HG03439 (cell line): ENCODE measurements around the gene ZNF526.
A peak's percentile ranks its signal among the peaks of the same experiment; 100 is the strongest.
"Not testable (repeated sequence)": the region's sequence is repeated elsewhere in the genome, so short reads cannot be mapped to it uniquely, and the experiment has no call there.

Source experiments
- ATAC-seq: cut with Tn5 transposase; IDR thresholded peaks from one replicate; pipeline ENCODE4 v1.9.1; 2021; ENCODE audit warnings: mild to moderate bottlenecking, moderate library complexity; ENCODE audit not compliant: unreplicated experiment

The ZNF526 gene

DNA sequence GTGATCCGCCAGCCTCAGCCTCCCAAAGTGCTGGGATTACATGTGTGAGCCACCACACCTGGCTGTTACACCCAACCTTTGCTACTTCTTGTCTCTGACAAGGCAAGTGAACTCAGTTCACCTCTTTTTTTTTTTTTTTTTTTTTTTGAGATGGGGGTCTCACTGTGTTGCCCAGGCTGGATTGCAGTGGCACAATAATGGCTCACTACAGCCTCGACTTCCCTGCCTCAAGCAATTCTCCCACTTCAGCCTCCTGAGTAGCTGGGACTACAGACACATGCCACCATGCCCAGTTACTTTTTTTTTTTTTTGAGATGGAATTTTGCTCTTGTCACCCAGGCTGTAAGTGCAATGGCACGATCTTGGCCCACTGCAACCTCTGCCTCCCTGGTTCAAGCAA, 37.7 kb downstream of the ZNF526 start:
- ATAC-seq, result not testable (repeated sequence)

DNA sequence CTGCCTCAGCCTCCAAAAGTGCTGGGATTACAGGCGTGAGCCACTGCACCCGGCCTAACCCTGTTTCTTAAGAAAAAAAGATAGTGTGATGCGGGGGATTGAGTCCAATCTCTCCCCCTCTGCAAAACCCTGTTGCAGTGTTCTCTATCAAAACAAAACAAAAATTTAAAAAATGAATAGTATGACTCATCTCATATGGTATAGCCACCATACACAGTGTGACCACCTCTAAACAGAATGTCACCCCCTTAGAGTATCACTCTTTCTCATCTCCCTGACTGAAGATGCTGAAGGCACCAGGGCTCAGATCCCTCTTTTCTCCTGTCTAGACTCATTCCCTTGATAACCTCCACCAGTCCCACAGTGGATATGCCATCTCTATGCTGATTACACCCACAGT, 41.7 kb downstream of the ZNF526 start:
- ATAC-seq, result no peak

DNA sequence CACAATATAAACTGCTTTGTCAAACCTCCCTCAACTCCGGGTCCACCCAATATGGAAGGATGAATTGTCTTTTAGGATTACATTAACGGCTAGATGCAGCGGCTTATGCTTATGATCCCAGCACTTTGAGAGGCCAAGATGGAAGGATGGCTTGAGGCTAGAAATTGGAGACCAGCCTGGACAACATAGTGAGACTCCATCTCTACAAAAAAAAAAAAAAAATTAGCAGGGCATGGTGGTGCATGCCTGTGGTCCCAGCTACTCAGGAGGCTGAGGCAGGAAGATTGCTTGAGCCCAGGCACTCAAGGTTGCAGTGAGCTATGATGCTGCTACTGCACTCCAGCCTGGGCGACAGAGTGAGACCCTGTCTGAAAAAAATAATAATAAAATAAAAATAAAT, 46.0 kb downstream of the ZNF526 start:
- not testable (repeated sequence) for ATAC-seq

DNA sequence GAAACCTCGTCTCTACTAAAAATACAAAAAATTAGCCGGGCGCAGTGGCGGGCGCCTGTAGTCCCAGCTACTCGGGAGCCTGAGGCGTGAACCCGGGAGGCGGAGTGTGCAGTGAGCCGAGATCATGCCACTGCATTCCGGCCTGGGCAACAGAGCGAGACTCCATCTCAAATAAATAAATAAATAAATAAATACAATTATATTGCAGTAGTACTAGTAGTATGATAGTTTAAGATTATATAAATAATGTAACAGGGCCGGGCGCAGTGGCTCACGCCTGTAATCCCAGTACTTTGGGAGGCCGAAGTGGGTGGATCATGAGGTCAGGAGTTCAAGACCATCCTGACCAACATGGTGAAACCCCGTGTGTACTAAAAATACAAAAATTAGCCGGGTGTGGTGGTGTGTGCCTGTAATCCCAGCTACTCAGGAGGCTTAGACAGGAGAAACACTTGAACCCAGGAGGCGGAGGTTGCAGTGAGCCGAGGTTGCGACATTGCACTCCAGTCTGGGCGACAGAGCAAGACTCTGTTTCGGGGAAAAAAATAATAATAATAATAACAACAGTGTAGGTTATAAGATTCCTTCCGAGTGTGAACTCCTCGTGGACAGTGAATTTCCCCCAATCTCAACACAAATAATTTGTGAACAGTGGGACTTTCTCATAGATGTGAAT, 47.0 kb downstream of the ZNF526 start:
- ATAC-seq, result not testable (repeated sequence)

GRCh38 chr19:42267644-42268141, 47.6 kb downstream of the ZNF526 start:
- ATAC-seq, result no peak

DNA sequence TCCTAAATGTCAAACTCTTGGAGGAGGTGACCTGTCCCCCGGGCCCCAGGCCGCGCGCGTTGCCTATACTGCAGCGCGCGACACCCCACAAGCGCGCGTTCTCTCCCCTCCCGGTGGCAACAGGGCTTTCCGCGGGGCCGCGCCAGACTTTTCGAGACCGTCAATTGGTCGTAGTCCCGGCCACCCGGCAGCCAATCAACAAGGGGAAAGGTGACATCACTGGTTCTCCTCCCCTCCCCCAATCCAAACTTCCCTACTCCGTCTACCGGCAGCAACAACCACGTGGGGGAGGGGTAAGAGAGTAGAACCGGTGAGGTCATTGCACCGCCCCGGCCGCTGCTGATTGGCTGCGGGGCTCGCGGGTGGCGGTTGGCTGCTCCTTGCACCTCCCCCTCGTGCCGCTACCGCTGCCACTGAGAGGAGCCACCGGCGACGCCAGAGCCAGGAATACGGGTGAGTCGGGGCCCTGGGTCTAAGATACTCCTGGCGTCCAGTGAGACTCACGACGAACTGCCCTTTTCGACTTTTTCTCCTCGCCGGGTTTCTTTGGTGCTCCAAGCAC, 48.1 kb downstream of the ZNF526 start:
- ATAC-seq, result peak; percentile 58

DNA sequence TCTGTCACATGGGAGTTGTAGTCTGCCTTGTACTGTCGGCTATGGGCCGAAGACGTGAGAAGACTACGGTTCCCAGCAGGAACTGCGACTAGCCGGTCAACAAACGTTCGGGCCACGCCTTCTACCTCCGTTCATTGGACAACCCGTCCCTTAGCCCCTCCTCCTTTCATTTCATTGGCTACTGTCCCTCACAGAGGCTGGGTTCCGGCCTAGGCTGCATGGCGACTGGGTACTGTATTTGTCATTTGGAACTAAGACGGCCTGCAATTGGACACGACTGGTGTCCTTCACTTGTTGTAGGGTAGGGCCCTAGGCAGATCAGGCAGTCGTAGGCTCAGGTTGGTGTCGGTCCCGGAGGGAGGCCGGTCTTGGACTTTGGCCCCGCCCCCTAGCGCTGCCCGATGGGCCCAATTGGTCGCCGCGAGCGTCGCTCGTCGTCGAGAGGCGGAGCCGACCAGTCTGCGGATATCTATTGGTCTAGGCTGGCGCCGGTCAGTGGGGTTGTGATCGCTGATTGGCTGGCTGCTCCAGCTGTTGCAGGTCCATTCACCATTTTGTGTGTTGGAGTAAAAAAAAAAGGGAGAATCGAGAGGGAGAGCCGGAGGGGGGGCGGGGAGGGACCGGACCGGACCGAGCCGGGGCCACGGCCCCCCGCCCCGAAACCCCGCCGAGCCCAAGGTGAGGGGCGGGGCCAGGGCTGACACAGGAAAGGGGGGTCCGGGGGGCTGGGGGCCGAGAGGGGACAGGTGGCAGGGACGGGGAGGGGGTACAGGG, 48.8 kb downstream of the ZNF526 start, which contains the start of gene CIC:
TSS of gene CIC (plus strand) at position 549 of the 774 bp plus-strand sequence. CDS start 2,532 bp downstream, outside the sequence.
- ATAC-seq, result peak; percentile 76

DNA sequence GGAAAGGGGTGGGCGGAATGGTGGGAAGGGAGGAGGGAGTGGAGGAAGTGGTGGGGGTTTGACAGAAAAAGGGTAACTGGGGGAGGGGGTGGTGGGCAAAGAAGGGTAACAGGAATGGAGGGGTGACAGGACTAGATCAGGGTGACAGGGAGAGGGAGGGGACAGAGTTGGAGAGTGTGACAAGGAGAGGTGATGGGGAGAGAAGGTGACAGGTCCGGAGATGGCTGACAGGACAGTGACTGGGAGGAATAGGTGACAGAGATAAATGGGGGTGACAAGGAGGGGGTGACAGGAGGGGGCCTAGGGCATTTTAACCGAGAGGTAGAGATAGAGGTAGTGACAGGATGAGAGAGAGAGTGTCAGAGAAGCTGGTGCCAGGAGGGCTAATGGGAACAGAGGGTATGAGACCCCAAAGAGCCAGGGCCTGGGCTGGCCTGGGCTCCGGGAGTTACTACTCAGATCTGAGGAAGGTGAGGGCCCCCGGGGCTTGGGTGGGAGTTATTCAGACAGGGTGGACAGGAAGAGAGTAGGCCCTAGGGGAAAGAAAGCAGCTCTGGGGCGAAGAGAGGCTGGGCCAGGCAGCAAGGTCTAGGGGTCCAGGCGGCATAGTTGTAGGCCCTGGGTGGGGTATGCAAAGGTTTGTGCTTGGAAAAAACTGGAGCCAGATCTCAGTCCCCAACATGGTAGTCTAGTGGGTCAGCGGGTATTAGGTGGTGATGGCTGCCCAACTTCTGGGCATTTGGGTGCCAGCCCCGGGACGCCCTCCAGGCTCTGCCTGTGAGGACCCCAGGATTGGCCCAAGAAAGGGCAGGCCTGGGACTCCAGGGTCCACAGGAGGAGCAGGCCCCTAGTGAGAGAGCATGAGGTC, 49.6 kb downstream of the ZNF526 start:
- no peak for ATAC-seq

DNA sequence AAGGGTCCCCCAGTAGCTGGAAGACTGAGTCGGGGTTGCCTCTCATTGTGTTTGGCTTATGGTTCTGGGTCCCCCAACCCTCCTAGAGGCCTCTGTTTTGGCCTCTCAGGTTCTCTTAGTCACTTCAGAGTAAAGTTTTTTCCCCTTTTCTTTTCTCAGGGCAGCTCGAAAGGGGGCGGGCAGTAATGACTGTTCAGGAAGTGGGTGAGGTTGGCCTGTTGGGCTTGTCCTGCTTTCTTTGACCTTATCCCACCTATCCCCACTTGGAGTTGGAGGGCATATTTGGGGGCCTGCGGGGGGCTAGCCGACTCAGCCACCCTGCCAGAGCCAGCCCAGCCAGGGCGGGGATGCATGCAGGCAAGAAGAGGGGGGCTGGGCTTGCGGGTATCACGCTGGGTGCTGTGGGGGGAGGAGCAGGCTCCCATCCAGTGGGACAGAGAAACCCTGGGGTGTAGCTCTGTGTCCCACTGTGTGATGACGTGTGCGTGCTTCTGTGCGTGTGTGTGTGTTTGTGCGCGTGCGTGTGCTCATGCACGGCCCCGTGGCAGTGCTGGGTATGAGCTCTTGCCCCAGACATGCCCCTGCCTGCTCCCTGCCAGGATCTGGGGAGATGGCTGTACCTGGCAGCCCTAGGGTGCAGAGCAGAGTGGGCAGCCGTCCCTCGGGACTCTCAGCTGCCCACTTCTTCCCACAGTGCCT, 50.4 kb downstream of the ZNF526 start:
- ATAC-seq, result no peak

GRCh38 chr19:42271045-42271419, 50.9 kb downstream of the ZNF526 start:
- ATAC-seq, result no peak

- no peak for ATAC-seq
Observed at GRCh38 chr19:42271861-42272534, 51.9 kb downstream of the ZNF526 start.

- no peak for ATAC-seq
Observed at GRCh38 chr19:42272535-42272897, 52.4 kb downstream of the ZNF526 start.

GRCh38 chr19:42272989-42273406, 52.9 kb downstream of the ZNF526 start:
- no peak for ATAC-seq

DNA sequence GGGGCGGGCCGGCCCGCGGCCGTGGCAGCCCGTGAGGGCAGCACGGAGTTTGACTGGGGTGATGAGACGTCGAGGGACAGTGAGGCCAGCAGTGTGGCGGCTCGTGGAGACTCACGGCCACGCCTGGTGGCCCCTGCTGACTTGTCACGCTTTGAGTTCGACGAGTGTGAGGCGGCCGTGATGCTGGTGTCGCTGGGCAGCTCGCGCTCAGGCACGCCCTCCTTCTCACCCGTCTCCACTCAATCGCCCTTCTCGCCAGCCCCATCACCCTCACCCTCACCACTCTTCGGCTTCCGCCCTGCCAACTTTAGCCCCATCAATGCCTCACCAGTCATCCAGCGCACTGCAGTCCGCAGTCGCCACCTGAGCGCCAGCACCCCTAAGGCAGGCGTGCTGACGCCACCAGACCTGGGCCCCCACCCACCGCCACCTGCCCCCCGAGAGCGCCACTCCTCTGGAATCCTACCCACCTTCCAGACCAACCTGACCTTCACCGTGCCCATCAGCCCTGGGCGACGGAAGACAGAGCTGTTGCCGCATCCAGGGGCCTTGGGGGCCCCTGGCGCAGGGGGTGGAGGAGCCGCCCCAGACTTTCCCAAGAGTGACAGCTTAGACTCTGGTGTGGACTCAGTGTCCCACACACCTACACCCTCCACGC, 53.4 kb downstream of the ZNF526 start:
- no peak for ATAC-seq

- ATAC-seq, result no peak
Observed at GRCh38 chr19:42274065-42274682, 54.1 kb downstream of the ZNF526 start.

DNA sequence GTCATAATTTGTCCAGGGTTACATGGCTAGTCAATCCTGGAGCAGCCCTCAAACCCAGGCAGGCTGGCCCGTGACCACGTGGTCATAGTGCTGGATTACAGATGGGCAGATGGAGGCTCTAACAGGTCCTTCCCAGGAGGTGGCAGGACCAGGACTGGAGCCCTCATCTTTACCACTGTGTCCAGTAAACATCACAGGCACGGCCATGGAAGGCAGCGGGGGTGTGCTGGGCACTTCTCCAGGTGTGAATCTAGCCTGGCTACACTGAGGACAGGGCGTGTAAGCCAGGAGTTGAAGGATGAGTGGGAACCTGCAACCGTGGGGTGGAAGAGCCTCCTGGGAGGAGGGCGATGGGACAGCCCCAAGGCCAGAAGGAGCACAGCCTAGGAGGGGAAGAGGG, 55.0 kb downstream of the ZNF526 start:
- no peak for ATAC-seq

DNA sequence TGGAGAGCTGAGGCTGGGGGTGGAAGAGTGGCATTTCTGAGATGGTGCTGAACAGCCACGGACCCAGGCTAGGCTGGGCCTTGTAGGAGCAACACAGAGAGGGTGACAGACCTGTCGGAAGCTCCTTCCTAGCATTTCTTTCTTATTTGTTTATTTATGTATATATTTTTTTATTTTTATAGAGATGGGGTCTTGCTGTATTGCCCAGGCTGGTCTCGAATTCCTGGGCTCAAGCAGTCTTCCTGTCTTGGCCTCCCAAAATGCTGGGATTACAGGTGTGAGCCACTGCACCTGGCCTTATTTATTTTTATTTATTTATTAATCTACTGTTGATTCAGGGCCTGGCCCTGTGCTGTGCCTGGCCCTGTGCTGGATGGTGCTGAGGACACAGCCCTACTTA, 55.4 kb downstream of the ZNF526 start:
- ATAC-seq, result no peak

DNA sequence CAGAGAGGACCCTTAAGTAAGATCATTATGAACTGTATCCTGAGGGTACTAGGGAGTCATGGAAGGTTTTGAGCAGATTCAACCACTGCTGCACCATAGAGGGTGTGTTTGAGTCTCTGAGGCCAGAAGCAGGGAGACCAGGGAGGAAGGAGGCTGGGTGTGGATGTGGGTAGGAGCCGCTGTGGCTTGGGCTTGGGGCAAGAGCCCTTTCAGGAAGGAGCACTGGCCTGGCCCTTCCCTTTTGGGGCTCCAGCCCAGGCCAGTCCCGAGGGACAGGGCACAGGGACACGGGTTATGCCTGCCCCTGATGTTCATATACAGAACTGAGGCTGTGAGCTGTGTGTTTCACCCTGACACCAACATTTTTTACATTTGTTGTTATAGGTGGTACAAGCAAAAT, 56.2 kb downstream of the ZNF526 start:
- no peak for ATAC-seq

DNA sequence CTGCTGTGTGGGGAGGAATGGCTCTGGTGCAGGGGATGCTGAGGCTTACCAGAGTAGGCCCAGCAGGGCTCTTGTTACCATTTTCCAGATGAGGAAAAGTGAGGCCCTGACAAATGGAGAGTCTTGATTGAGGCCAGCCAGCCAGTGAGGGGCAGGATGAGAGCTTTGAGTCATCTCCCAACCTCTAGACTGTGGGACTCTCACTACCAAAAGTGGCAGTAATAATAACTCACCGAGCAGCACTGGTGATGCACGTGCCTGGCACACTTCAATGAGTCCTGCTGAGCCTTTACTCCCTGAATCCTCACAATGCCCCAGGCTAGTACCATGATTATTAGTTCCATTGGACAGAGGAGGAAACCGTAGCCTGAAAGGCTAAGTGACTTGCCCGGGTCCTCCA, 56.7 kb downstream of the ZNF526 start:
- no peak for ATAC-seq
